Panc1 (cell line): ENCODE measurements around the gene PPIE. TPM values are rescaled to one million over a fixed set of nuclear protein-coding genes. Genes with fewer than 3 reads are reported as not detected.

Experiments used
- ATAC-seq: fragments of 200-7000 bp; cut with Tn5 transposase; 2 replicates; pipeline ENCODE4 v1.9.1; 2020; ENCODE audit warnings: mild to moderate bottlenecking, moderate library complexity
- BruUV-seq: library from RNA; stranded (reverse); fragments of 400-500 nt; replicated peaks from 2 replicates; lab custom pipeline; 2021; lab: Mats Ljungman, UMichigan
- CTCF ChIA-PET: fragments of 300-600 bp; sonication (Branson Sonifier 250); formaldehyde crosslinking; loops from one replicate; lab custom pipeline; 2022; ENCODE audit warnings: antibody characterized with exemption; lab: Charles Lee
- POLR2A ChIA-PET: fragments of 300-600 bp; sonication (Branson Sonifier 250); formaldehyde crosslinking; loops from one replicate; lab custom pipeline; 2022; ENCODE audit warnings: antibody characterized with exemption; lab: Charles Lee
- DNase-seq: peaks from one replicate; pipeline ENCODE4 v3.0.0-alpha.2; 2010; ENCODE audit warnings: low read depth, low spot score
- H3K27ac ChIP-seq: 2 replicates; pipeline ENCODE4 v1.5.1; 2011; ENCODE audit warnings: mild to moderate bottlenecking, low read length, inconsistent platforms
- H3K27me3 ChIP-seq: fragments of 200-500 bp; sonication (Bioruptor generic); 2 replicates; pipeline ENCODE4 v1.6.0; 2014; ENCODE audit warnings: low read length, inconsistent platforms; ENCODE audit not compliant: control insufficient read depth, insufficient read depth
- H3K36me3 ChIP-seq: fragments of 200-500 bp; sonication (Bioruptor generic); 2 replicates; pipeline ENCODE4 v1.5.1; 2014; ENCODE audit warnings: inconsistent platforms, mild to moderate bottlenecking, low read length, moderate library complexity; ENCODE audit not compliant: control insufficient read depth, insufficient read depth
- H3K4me1 ChIP-seq: 2 replicates; pipeline ENCODE4 v1.5.1; 2011; ENCODE audit warnings: inconsistent platforms, mild to moderate bottlenecking, low read length, moderate library complexity; ENCODE audit not compliant: control insufficient read depth, insufficient read depth
- H3K4me3 ChIP-seq, 2 experiments: 2 replicates each; pipeline ENCODE4 v1.5.1; 2011 to 2012; ENCODE audit warnings: low read depth in 2 of 2, low read length in 2 of 2, mild to moderate bottlenecking in 2 of 2, inconsistent platforms in 1 of 2, moderate library complexity in 1 of 2
- H3K9me3 ChIP-seq: fragments of 200-500 bp; sonication (Bioruptor generic); 2 replicates; pipeline ENCODE4 v1.5.1; 2014; ENCODE audit warnings: low read depth, mild to moderate bottlenecking, inconsistent platforms, low read length, moderate library complexity; ENCODE audit not compliant: control insufficient read depth, insufficient read depth
- CTCF ChIP-seq: fragments of 450-650 bp; IDR thresholded peaks from 2 replicates; pipeline ENCODE4 v1.5.1; 2017; ENCODE audit warnings: mild to moderate bottlenecking
- POLR2AphosphoS5 ChIP-seq: IDR thresholded peaks from 2 replicates; pipeline ENCODE4 v1.6.1; 2012; ENCODE audit warnings: mild to moderate bottlenecking, low read depth, low read length, moderate library complexity
- REST ChIP-seq, 2 experiments: IDR thresholded peaks; 2 replicates each; pipeline ENCODE4 v1.6.1; 2011 to 2012; ENCODE audit warnings: low read depth in 2 of 2, control low read depth in 1 of 2, low read length in 1 of 2, mild to moderate bottlenecking in 1 of 2, moderate library complexity in 1 of 2; ENCODE audit not compliant: insufficient read depth in 1 of 2
- SIN3A ChIP-seq: IDR thresholded peaks from 2 replicates; pipeline ENCODE4 v1.6.1; 2012; ENCODE audit warnings: low read depth, mild to moderate bottlenecking, low read length, moderate library complexity, borderline replicate concordance; ENCODE audit not compliant: insufficient read depth
- TCF7L2 ChIP-seq: IDR thresholded peaks from 2 replicates; pipeline ENCODE4 v1.6.1; 2011; ENCODE audit warnings: mild to moderate bottlenecking, low read depth, low read length, inconsistent platforms
- in situ Hi-C: cut with HindIII; loops from 2 replicates; pipeline ENCODE4 v1.10.0; 2016; ENCODE audit warnings: low sequenced_read_pairs, low pct_unique_long_range_greater_than_20kb
- intact Hi-C: fragments of 100-400 bp; cut with micrococcal nuclease; formaldehyde crosslinking; loops from one replicate; pipeline ENCODE4 v1.10.0; 2022; ENCODE audit not compliant: unreplicated experiment
- total RNA-seq: library from RNA; stranded (reverse); gene quantifications from one replicate; pipeline ENCODE4 v1.2.1, GENCODE V29; 2021; ENCODE audit not compliant: unreplicated experiment

Gene PPIE
- total RNA-seq, 1 experiment from 2014 or later = 53.0 TPM

DNA sequence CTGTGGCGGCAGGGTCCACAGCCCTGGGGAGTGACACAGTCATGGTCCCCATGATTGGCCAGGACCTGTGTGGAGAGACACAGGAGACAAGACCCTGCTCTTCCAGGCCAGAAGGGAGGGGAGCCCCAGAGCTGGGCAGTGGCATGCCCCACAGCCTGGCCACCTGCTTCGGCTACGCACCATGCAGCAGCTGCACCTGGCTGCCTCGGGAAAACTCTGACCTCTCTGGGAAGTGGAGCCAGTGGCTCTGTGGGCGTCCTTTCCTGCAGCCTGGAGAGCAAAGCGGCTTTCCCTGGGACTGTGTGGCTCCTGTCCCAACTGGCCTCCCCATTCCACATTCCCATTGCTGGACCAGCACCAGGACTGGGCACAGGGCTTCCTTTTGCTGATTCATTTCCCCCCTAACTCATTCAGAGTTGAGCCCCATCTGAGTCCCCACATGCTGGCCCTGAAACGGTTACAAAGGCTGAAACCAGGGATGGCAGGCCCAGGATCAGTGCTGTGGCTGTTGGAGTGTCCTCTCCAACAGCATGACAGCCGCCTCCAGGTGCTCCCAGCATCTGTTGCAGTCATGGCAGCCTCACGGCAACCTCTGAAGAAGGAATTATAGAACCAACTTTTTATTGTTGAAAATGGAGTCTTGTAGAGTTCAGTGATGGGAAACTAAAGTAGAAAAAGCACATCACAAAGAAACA lies 17.4 kb downstream of the PPIE start:
- ATAC-seq (no peak), DNase-seq (no peak)
- Histone ChIP-seq H3K27ac (no peak overlapping the region), H3K36me3 (peaks cover 2% of the 10 kb centered on the region; the same call in 1 of the 2 replicates), H3K4me1 (no peaks in the 10 kb centered on the region), H3K4me3 (no peak overlapping the region), H3K27me3 (no peaks in the 10 kb centered on the region), H3K9me3 (no peaks in the 10 kb centered on the region)
- TF ChIP-seq POLR2AphosphoS5 (no peak), TCF7L2 (no peak), SIN3A (no peak)
- intact Hi-C loops (no loop called here), in situ Hi-C loops (no loop called here)
- BruUV-seq = no TSS peak
- CTCF ChIA-PET = interaction anchor here (1.0 kb wide), 1 partner anchor 55 kb away, joined by 3 read pairs; no protein-coding TSS in a partner anchor
- POLR2A ChIA-PET = no interaction called here

DNA sequence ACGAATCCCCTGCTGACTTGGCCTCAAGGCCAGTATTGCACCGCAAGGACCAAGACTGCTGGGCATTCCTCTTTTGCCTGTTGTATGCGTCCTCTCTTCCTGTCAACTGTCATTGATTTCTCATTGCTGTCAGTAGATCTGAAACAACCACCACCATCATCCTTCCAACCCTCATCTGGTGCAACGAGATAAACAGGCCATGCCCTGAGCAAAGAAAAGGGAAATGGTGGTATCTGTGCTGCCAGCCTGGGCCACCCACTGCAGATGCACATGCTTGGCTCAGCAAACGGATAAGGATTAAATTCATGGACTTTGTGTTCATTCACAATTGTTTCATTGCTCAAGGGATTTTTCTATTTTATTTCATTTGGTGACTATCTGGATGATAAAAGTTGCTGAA lies 18.8 kb downstream of the PPIE start:
- ChIA-PET POLR2A (interaction anchor here (0.7 kb wide), 1 partner anchor 35 kb away, joined by 3 read pairs; no protein-coding TSS in a partner anchor), CTCF (no interaction called here)
- no peak overlapping the region for H3K27ac ChIP-seq
- DNase-seq = no peak
- H3K9me3 ChIP-seq = no peaks in the 10 kb centered on the region
- TF ChIP-seq REST (IDR thresholded peaks at IDR 0.05; ENCODE audit: insufficient read depth in 1 of 2, low read depth in 2 of 2, low read length in 1 of 2) (no peak), TCF7L2 (no peak), CTCF (no peak), SIN3A (no peak), POLR2AphosphoS5 (no peak)
- H3K4me3 ChIP-seq = no peak overlapping the region
- H3K36me3 ChIP-seq = peaks cover 2% of the 10 kb centered on the region; the same call in 1 of the 2 replicates
- BruUV-seq = no TSS peak
- no peaks in the 10 kb centered on the region for H3K4me1 ChIP-seq
- intact Hi-C loops = no loop called here
- no peaks in the 10 kb centered on the region for H3K27me3 ChIP-seq
- no peak for ATAC-seq
- in situ Hi-C loops = no loop called here
